HG03108 (cell line): Measurements from ENCODE around the gene NDST1.
A peak's percentile ranks its signal among the peaks of the same experiment; 100 is the strongest.
"Not testable (repeated sequence)": the region's sequence is repeated elsewhere in the genome, so short reads cannot be mapped to it uniquely, and the experiment has no call there.

ENCODE experiments used
- ATAC-seq: cut with Tn5 transposase; IDR thresholded peaks from one replicate; pipeline ENCODE4 v1.9.1; 2021; ENCODE audit warnings: moderate library complexity; ENCODE audit not compliant: unreplicated experiment

Gene NDST1

DNA sequence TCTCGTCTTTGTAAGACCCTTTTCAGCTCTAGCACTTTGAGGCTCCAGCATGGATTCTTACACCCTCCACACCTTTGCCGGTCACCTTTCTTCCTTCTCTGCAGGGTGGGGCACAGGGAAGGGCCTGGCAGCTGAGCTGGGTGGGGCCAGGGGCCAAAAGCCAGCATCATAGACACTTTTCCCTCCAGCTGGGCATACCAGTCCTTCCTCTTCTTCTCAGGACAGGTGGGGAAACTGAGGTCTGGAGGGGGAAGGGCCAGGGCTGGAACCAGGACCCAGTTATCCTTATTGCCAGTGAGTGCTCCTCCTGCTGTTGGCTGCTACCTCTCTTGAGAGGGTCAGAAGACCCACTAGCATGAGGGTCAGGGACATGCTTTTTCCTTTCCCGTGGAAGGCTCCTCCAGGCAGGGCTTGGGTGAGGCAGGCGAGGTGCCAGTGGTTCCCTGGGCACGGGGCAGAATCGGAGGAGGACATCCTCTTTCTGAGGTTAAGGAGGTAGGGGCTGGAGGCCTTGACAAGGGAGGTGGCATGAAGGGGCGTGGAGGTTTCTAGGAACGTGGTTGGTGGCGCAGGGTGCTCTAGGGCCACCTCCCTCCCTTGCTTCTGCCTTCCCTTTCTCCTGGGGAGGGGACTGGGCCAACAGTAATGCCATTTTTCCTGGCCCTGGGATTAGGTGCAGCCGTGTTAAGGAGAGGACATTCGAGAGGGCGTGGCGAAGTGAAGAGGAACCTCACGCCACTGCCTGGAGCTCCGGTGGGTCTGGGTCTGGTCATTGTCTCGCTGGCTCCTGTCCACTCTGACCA lies at the start of gene NDST1:
Gene NDST1, plus strand, starts transcription at position 658 of the 803 bp plus-strand sequence. CDS start 13,124 bp downstream, outside the sequence.
- no peak for ATAC-seq

- peak; percentile 53 for ATAC-seq
Observed at GRCh38 chr5:150458802-150459557, 49.0 kb upstream of the NDST1 start.

DNA sequence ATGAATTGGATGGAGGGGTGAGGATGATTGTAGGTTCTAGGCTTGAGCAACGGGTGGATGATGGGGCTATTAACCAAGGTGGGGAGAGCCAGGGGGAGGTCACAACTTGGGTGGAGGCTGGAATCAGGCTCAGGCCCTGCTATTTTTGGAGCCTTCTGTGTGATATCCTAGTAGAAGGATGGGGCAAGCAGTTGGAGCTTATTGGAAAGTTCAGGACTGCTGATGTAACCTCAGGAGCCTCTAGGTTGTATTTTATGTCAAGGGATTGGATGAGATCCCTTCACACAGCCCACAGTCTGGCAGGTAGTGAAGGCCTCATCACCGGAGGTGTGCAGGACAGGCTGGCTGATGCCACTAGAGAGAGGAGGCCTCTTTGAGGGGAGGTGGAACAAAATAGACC lies 47.1 kb upstream of the NDST1 start:
- no peak for ATAC-seq

DNA sequence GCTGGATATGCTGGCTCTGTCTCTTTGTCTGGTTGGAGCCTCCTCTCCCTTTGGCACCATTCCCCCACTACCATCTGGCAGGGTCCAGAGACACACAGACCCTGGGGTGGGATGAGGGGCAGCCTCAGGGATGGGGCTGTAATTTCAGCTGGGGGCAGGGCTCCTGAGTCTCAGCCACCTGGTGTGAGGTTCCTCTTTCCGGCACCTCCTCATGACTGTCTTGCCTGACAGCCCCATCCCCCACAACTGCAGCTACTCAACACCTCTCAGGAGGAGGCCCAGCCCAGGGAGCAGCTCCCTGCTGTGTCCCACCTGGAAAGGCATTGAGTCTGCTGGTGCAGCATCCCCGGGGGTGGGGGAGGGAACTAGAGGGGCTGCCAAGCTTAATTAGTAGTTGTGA lies 46.7 kb upstream of the NDST1 start:
- ATAC-seq, result peak; percentile 89

GRCh38 chr5:150464554-150465012 lies 43.3 kb upstream of the NDST1 start:
- ATAC-seq, result no peak

GRCh38 chr5:150465927-150466326 lies 42.0 kb upstream of the NDST1 start:
- no peak for ATAC-seq

- ATAC-seq, result no peak
Observed at GRCh38 chr5:150468206-150468605, 39.7 kb upstream of the NDST1 start.

GRCh38 chr5:150469718-150470469 lies 38.0 kb upstream of the NDST1 start:
- ATAC-seq, result no peak

- no peak for ATAC-seq
Observed at GRCh38 chr5:150473673-150474358, 34.1 kb upstream of the NDST1 start.

- not testable (repeated sequence) for ATAC-seq
Observed at GRCh38 chr5:150476568-150476967, 31.4 kb upstream of the NDST1 start.

- no peak for ATAC-seq
Observed at GRCh38 chr5:150479416-150479815, 28.5 kb upstream of the NDST1 start.

DNA sequence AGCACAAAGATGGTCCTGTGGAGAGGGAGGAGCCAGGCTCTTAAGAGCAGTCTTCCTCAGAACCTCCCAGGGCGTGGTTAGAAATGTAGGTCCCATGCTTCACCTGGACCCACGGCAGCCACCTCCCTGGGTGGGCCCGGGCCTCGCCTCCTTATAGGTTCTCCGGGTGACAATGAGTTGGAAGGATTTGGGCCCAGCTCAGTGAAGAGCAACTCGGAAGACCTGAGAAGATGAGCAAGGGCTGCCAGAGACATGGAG lies 26.3 kb upstream of the NDST1 start:
- ATAC-seq, result no peak

GRCh38 chr5:150481972-150482406 lies 25.9 kb upstream of the NDST1 start:
- ATAC-seq, result no peak

DNA sequence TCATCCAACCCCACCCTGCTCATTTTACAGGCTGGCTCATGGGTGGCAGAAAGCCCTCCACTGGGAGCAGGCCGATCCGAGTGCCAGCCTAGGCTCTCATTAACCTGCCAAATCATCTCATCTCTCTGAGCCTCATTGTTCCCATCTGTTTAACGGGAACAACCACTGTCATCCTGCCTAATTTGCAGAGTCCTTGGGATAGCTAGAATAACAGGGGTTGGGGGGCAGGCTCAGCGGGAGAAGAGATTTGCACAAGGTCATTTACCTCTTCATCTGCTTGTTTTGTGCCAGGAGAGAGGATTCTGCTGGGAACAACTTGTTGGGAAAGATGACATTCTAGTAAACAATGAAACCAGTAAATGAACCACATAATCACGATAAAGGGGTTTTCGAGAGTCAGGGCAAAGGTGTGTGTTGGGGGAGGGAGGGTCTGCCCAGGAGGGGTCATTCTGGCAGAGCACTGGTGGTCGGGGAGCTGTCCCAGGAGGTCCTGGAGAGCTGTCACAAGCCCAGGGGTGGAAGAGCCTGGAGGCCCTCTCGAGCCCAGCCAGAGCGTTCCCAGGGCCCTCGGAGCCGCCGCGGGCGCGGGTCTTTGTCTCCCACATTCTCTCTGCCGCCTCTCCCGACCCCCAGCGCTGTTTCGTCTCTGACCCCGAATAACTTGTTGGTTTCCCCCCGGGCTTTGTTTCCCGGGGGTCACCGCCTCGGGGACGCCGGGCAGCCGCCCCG lies 22.8 kb upstream of the NDST1 start:
- no peak for ATAC-seq

DNA sequence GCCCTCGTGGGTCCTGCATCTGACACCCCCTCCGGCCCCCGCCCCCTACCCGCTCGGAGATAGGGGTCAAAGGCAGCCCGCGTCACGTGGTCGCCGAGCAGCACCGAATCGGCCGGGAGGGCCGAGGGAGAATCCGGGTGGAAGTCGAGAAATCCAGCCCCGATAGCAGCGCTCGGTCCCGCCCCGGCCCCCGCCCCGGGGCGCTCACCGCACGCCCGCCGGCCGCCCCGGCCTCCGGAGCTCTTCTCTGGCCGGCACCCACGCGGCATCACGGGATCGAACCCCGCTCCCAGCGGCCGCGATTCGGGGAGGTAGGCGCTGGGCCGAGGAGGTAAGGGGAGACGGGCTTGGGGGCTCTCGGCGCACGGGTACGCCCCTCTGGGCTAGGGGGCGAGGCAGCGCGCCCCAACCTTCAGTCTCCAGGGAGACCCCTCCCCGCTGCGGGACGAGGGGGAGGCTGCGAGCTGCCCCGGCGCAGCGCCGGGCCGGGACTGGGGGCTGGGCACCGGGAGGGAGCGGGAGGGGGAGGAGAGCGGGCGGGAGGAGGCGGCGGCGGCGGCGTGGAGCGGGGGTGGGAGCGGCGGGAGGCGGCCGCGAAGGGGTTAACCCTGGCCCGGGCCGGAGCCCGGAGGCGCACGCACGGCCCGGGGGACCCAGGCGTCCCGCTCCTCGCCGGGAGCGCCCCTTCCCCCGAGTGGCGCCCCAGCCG lies 22.1 kb upstream of the NDST1 start:
- ATAC-seq, result no peak

GRCh38 chr5:150486402-150487198 lies 21.3 kb upstream of the NDST1 start:
- ATAC-seq, result no peak

GRCh38 chr5:150487199-150488061 lies 20.5 kb upstream of the NDST1 start:
- ATAC-seq, result no peak
